DOHH2 (cell line): ENCODE results near the gene UGCG.

ENCODE experiments used
- CTCF ChIP-seq: fragments of 200-600 bp; sonication (generic); IDR thresholded peaks from one replicate; pipeline ENCODE4 v1.5.1; 2014; ENCODE audit warnings: antibody characterized with exemption, mild to moderate bottlenecking, low read depth, low read length; ENCODE audit not compliant: poor library complexity, severe bottlenecking
- EZH2phosphoT487 ChIP-seq: fragments of 200-600 bp; sonication (generic); IDR thresholded peaks from 2 replicates; pipeline ENCODE4 v1.6.1; 2017; ENCODE audit warnings: borderline replicate concordance, mild to moderate bottlenecking, antibody characterized with exemption, low read length, moderate library complexity, mixed read lengths

- TF ChIP-seq CTCF, result no peak
- no peak for TF ChIP-seq EZH2phosphoT487
Measured at GRCh38 chr9:111966861-111967291, 70.3 kb downstream of the UGCG start.
